ENCODE results near the gene SLC9A3.
A peak's percentile ranks its signal among the peaks of the same experiment; 100 is the strongest.

The SLC9A3 gene

DNA sequence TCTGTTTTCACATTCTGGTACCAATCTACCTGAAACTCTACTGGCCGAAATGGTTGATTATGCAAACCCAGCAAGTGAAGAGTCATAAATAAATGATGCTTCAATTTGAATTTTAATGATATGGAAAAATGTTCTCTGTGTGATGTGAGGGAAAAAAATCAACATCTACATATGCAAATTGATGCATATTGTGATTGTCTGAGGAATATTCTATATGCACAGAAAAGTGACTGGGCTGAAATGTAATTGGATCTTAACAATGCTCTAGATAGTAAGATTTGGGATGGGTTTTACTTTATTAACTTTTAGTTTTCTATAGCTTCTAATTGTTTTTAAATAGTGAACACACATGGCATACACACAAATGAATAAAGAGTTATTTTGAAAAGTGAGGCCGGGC is 25.0 kb upstream of the SLC9A3 start:
- ATAC-seq (ENCODE audit: low read depth): no peak
- Histone ChIP-seq H3K27ac (ENCODE audit: poor library complexity, severe bottlenecking) (no peak overlapping the region), H3K4me1 (ENCODE audit: insufficient read depth, poor library complexity, severe bottlenecking) (no peaks in the 10 kb centered on the region), H3K36me3 (ENCODE audit: low read depth) (no peaks in the 10 kb centered on the region), H3K9me3 (ENCODE audit: severe bottlenecking) (peaks cover 3% of the 10 kb centered on the region), H3K27me3 (ENCODE audit: insufficient read depth, poor library complexity, severe bottlenecking) (peaks cover 44% of the 10 kb centered on the region), H3K4me3 (ENCODE audit: severe bottlenecking) (no peak overlapping the region)
- DNase-seq (ENCODE audit: low spot score): no peak
- TF ChIP-seq, protein P1, sequence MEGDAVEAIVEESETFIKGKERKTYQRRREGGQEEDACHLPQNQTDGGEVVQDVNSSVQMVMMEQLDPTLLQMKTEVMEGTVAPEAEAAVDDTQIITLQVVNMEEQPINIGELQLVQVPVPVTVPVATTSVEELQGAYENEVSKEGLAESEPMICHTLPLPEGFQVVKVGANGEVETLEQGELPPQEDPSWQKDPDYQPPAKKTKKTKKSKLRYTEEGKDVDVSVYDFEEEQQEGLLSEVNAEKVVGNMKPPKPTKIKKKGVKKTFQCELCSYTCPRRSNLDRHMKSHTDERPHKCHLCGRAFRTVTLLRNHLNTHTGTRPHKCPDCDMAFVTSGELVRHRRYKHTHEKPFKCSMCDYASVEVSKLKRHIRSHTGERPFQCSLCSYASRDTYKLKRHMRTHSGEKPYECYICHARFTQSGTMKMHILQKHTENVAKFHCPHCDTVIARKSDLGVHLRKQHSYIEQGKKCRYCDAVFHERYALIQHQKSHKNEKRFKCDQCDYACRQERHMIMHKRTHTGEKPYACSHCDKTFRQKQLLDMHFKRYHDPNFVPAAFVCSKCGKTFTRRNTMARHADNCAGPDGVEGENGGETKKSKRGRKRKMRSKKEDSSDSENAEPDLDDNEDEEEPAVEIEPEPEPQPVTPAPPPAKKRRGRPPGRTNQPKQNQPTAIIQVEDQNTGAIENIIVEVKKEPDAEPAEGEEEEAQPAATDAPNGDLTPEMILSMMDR (IDR thresholded peaks at IDR 0.05; ENCODE audit: poor library complexity, severe bottlenecking): no peak

DNA sequence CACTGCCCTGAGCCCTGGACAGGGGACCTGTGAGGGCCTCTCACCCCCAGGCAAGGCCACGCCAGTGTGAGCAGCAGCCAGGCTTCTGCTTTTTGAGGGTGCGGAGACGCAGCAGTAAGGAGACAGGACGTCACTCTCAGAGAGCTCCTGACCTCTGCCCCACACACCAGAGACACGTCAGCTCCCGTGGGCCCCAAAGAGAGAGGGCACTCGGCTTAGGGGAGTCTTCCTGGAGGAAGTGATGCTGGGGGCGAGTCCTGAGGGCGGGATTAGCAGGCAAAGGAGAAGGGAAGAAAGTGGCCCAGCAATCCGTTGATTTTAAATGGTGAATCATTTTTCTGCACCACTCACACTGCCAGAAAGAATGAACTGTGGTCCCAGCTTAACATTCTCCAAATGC is 24.0 kb upstream of the SLC9A3 start:
- H3K27ac ChIP-seq (ENCODE audit: poor library complexity, severe bottlenecking): no peak overlapping the region
- ATAC-seq (ENCODE audit: low read depth) (peak; percentile 24; the same call in 1 of the 3 replicates), DNase-seq (ENCODE audit: low spot score) (no peak)
- TF ChIP-seq, protein P1 (IDR thresholded peaks at IDR 0.05; ENCODE audit: poor library complexity, severe bottlenecking): no peak
- H3K9me3 ChIP-seq (ENCODE audit: severe bottlenecking): peaks cover 3% of the 10 kb centered on the region
- H3K36me3 ChIP-seq (ENCODE audit: low read depth): no peaks in the 10 kb centered on the region
- peaks cover 40% of the 10 kb centered on the region for H3K27me3 ChIP-seq (ENCODE audit: insufficient read depth, poor library complexity, severe bottlenecking)
- no peak overlapping the region for H3K4me3 ChIP-seq (ENCODE audit: severe bottlenecking)
- H3K4me1 ChIP-seq (ENCODE audit: insufficient read depth, poor library complexity, severe bottlenecking): no peaks in the 10 kb centered on the region

DNA sequence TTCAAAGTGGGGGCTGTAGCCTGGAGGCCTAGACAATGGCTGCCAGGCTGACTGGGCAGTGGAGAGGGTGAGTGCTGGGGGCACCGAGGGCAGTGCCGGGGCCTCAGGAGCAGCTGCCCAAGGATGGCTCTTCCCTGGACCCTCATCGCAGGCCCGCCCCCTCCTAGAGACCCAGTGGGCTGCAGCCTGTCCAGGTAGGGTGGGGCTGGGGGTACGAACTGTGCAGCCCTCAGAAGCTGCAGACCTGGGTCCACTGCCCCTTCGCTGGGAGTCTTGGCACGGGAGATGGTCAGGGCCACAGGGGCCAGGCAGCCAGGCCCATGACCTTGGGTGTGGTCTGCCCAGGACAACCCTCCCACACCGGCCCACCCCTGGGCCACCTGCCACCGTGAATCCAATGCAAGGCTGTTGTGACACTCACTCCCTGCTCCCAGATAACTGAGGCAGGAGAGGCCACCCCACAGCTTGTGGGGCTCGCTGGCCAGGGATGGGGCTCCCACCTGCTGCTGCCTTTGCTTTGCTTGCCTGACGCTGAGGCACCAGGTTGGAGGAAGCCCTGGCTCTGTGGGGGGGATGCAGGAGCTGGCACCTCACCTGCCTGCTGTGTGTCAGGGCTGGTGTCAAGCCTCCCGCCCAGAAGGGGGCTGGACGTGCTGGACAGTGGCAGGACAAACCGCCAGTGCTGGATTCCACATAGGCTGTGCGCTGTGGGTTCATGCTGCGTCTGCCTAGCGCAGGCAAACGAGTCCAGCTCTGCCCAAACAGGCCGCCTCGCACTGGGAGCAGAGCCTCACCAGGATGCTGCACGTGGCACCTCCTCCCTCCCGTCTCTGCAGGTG is 23.1 kb upstream of the SLC9A3 start:
- Histone ChIP-seq H3K9me3 (ENCODE audit: severe bottlenecking) (peaks cover 3% of the 10 kb centered on the region), H3K27me3 (ENCODE audit: insufficient read depth, poor library complexity, severe bottlenecking) (peaks cover 40% of the 10 kb centered on the region), H3K4me3 (ENCODE audit: severe bottlenecking) (no peak overlapping the region), H3K36me3 (ENCODE audit: low read depth) (no peaks in the 10 kb centered on the region), H3K27ac (ENCODE audit: poor library complexity, severe bottlenecking) (no peak overlapping the region), H3K4me1 (ENCODE audit: insufficient read depth, poor library complexity, severe bottlenecking) (no peaks in the 10 kb centered on the region)
- TF ChIP-seq, protein P1 (IDR thresholded peaks at IDR 0.05; ENCODE audit: poor library complexity, severe bottlenecking): no peak
- ATAC-seq (ENCODE audit: low read depth) (peak; percentile 34; the same call in 1 of the 3 replicates), DNase-seq (ENCODE audit: low spot score) (no peak)

DNA sequence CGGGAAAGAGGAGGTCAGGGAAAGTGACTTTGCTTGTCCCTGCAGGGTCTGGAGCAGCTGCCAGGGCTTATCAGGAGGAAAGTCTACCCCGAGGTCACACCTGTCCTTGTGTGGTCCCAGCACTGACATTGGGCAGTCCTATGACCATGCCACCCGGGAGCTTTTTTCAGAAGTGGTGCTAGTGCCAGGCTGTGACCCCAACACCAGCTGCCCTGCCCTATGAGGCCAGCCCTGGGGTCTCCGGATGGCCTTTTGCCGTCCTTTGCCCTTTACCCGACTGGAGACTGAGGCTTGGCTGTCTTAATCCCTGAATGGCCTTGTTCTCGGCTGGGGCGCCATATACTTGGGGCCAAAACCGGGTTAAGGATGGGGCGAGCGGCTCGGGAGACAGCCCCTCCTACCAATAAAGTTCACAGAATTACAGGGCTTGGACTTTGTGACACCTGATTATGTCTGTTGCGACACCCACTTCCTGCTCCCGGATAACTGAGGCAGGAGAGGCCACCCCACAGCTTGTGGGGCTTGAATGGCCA is 22.2 kb upstream of the SLC9A3 start:
- H3K4me1 ChIP-seq (ENCODE audit: insufficient read depth, poor library complexity, severe bottlenecking): no peaks in the 10 kb centered on the region
- H3K4me3 ChIP-seq (ENCODE audit: severe bottlenecking): no peak overlapping the region
- TF ChIP-seq, protein P1 (IDR thresholded peaks at IDR 0.05; ENCODE audit: poor library complexity, severe bottlenecking): no peak
- no peaks in the 10 kb centered on the region for H3K36me3 ChIP-seq (ENCODE audit: low read depth)
- ATAC-seq (ENCODE audit: low read depth) (no peak), DNase-seq (ENCODE audit: low spot score) (no peak)
- H3K27ac ChIP-seq (ENCODE audit: poor library complexity, severe bottlenecking): no peak overlapping the region
- H3K9me3 ChIP-seq (ENCODE audit: severe bottlenecking): peaks cover 3% of the 10 kb centered on the region
- H3K27me3 ChIP-seq (ENCODE audit: insufficient read depth, poor library complexity, severe bottlenecking): peaks cover 38% of the 10 kb centered on the region
